ENCODE measurements around the gene ME3. TPM values are rescaled to one million over a fixed set of nuclear protein-coding genes. Genes with fewer than 3 reads are reported as not detected.

The ME3 gene
- total RNA-seq, 1 experiment from 2014 or later = 0.83 TPM

DNA sequence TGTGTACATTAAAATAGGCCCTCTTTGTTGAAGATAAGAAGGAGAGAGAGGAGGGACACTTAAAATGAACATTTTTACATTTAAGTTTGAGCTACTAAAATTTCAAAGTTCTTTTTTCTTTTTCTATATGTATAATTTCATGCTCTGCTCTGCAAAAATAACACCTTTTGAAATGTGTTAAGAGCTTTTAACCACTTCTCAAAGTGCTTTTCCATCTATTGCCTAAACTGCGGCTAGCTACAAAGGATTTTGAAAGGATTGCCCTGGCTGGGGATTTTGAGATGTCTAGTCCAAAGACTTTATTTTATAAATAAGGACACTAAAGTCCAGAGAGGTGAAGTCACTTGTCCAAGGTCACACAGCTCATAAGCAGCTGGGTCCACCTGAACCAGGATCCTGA lies 159.3 kb downstream of the ME3 start:
- Histone ChIP-seq H3K36me3 (replicated peaks; ENCODE audit: control insufficient read depth, insufficient read depth, low read length) (no peaks in the 10 kb centered on the region), H3K4me3 (ENCODE audit: insufficient read depth, low read depth, low read length) (no peak overlapping the region), H3K27me3 (ENCODE audit: control insufficient read depth, insufficient read depth, low read length) (no peaks in the 10 kb centered on the region)
- no peak for DNase-seq

DNA sequence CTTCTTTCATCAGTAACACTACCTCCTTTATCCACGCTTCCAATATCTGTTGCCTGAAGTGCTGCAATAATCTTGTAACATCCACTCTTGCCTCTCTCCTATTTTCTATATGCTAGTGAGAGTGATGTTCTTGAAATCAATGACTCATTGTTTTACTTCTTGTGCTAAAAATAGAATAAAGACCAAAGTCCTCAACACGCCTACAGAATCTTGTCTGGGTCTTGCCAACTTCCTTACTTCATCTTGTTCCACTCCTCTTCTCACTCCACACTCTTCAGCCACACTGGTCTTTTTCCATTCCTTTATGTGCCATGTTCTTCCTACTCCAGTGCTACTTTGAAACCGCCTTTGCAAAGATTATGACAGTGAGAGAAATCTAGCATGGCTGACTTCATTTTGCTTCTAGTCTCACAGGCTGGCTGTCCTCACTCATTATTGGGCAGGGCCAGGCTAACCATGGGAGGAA lies 161.3 kb downstream of the ME3 start:
- no peaks in the 10 kb centered on the region for H3K27me3 ChIP-seq (ENCODE audit: control insufficient read depth, insufficient read depth, low read length)
- no peak overlapping the region for H3K4me3 ChIP-seq (ENCODE audit: insufficient read depth, low read depth, low read length)
- no peaks in the 10 kb centered on the region for H3K36me3 ChIP-seq (replicated peaks; ENCODE audit: control insufficient read depth, insufficient read depth, low read length)
- DNase-seq = no peak

GRCh38 chr11:86510674-86511073 lies 161.7 kb downstream of the ME3 start:
- Histone ChIP-seq H3K4me3 (ENCODE audit: insufficient read depth, low read depth, low read length) (no peak overlapping the region), H3K27me3 (ENCODE audit: control insufficient read depth, insufficient read depth, low read length) (no peaks in the 10 kb centered on the region), H3K36me3 (replicated peaks; ENCODE audit: control insufficient read depth, insufficient read depth, low read length) (no peaks in the 10 kb centered on the region)
- no peak for DNase-seq

- H3K27me3 ChIP-seq (ENCODE audit: control insufficient read depth, insufficient read depth, low read length) = no peaks in the 10 kb centered on the region
- no peak overlapping the region for H3K4me3 ChIP-seq (ENCODE audit: insufficient read depth, low read depth, low read length)
- no peak for DNase-seq
- no peaks in the 10 kb centered on the region for H3K36me3 ChIP-seq (replicated peaks; ENCODE audit: control insufficient read depth, insufficient read depth, low read length)
Observed at GRCh38 chr11:86510097-86510496, 162.3 kb downstream of the ME3 start.

DNA sequence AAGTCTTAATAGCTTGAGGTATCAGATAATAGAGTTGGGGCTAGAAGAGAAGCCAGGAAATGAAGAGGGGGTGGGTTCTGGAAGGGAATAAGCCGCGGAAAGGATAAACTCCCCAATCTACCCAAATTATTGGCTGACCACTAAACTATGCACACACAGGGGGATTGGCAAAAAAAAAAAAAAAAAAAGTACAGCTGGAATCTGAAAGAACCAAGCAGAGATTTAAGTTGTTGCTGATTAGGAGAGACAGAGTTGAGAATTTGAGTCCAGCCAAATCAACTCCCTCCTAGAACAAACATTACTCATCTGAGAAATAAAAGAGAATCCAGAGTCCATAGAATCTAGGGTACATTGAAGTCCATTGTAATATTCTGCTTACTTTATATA lies 162.8 kb downstream of the ME3 start:
- no peak overlapping the region for H3K4me3 ChIP-seq (ENCODE audit: insufficient read depth, low read depth, low read length)
- H3K27me3 ChIP-seq (ENCODE audit: control insufficient read depth, insufficient read depth, low read length) = no peaks in the 10 kb centered on the region
- no peak for DNase-seq
- H3K36me3 ChIP-seq (replicated peaks; ENCODE audit: control insufficient read depth, insufficient read depth, low read length) = no peaks in the 10 kb centered on the region

DNA sequence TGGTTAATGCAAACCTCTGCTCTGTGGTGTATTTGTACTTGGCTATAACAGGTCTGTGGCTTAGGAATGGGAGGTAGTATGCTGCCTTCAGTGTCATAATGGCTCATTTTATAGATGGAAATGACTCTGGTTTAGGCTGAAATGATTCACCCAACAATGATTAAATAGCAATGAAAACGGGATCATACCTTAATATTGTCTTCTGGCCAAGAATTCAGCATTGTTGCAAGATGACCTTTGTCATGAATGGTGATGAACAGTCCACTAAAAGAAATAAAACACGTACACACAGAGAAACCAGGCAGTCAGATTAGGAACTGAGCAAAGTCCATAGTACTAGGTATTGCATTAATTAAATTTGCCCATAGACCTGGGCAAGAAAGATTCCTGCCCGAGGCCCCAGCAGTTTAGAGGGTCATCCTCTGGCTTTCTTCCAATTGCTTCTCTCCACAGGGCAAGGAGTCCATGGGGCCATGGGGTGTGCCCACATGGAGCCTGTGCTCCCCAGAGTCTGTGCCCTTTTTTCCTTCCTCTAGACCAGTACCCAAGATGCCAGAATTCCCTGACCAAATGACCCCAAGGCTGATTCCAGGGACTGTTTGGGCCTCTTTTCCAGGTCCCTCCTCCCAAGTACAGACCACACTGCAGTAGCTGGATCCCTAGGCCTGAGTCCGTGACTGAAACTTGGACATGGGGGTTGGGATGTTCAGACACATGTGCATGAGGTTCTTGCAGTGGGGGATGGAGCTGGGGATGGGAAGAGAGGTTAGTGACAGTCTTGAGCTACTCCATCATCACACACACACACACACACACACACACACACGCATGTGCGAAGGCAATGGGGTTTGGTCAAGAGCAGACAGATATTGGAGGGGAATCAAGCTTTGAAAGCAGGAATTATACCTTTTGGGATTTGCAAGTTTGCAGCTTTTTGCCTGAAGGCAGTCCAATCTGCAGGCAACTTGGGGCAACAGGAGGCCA lies 163.5 kb downstream of the ME3 start:
- Histone ChIP-seq H3K36me3 (replicated peaks; ENCODE audit: control insufficient read depth, insufficient read depth, low read length) (no peaks in the 10 kb centered on the region), H3K27me3 (ENCODE audit: control insufficient read depth, insufficient read depth, low read length) (no peaks in the 10 kb centered on the region), H3K4me3 (ENCODE audit: insufficient read depth, low read depth, low read length) (no peak overlapping the region)
- DNase-seq = no peak

DNA sequence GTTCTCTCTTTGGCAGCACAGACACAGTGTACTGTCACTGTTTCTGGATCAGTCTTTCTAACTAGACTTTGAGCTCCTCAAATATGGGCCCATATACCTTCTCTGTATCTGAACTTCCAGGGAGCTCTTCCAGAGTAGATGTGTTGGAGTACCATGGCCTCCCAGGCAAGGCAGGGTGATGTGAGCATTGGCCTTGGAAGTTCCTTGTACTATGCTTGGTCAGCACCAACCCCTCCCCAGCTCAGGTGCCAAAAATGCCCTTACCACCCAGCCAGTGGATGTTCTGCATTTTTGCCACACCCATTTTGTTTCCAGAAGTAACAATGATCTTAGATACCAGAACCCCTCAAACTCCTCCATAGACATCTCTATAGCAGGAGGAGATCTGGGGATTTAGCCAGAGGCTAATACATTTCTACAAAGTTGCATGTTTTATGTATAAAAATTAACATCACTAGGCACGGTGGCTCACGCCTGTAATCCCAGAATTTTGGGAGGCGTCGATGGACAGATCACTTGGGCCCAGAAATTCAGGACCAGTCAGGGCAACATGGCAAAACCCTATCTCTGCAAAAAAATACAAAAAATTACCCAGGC lies 165.1 kb downstream of the ME3 start:
- Histone ChIP-seq H3K36me3 (replicated peaks; ENCODE audit: control insufficient read depth, insufficient read depth, low read length) (no peaks in the 10 kb centered on the region), H3K27me3 (ENCODE audit: control insufficient read depth, insufficient read depth, low read length) (no peaks in the 10 kb centered on the region), H3K4me3 (ENCODE audit: insufficient read depth, low read depth, low read length) (no peak overlapping the region)
- no peak for DNase-seq

DNA sequence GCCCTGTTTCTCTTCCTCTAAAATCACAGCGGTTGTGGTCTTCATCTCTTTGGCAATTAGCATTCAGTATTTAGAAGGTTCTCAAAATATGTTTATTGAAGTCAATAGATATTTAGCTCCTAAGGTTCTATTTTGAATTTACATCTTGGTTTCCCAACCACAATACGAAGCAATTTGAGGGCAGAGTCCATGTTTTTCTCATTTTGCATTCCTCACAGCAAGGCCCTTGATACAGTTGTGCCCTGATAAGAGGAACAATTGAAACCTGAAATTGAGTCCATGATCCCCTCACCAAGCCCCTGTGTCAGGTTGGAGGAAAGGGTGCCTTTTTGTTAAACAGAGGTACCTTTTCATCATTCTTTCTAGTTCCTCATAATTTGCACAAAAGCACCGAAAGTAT lies 166.2 kb downstream of the ME3 start:
- H3K4me3 ChIP-seq (ENCODE audit: insufficient read depth, low read depth, low read length) = no peak overlapping the region
- DNase-seq = no peak
- no peaks in the 10 kb centered on the region for H3K27me3 ChIP-seq (ENCODE audit: control insufficient read depth, insufficient read depth, low read length)
- H3K36me3 ChIP-seq (replicated peaks; ENCODE audit: control insufficient read depth, insufficient read depth, low read length) = no peaks in the 10 kb centered on the region

- no peaks in the 10 kb centered on the region for H3K36me3 ChIP-seq (replicated peaks; ENCODE audit: control insufficient read depth, insufficient read depth, low read length)
- no peak for DNase-seq
- no peak overlapping the region for H3K4me3 ChIP-seq (ENCODE audit: insufficient read depth, low read depth, low read length)
- no peaks in the 10 kb centered on the region for H3K27me3 ChIP-seq (ENCODE audit: control insufficient read depth, insufficient read depth, low read length)
Observed at GRCh38 chr11:86503131-86503530, 169.3 kb downstream of the ME3 start.

DNA sequence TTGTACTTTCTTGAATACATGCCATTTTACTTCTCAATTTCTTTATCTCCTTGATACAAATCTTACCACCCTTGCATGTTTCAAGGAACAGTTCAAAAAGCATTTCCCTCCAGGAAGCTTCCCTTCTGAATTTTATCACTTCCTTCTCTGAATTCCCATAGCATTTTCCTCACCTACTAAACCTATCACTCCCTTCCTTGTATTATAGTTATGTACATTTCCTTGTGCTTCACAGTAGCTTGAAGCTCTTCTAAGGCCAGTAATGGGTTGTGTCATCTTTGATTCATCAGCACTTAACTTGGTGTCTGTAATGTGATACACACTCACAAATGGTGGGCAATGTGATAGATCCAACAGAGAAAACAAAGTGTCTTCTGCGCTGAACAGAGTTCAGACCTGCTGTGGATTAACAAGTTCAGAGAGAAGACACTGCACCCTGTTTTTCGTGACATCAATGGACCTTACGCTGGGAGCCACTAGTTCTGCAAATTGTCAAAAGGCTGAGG lies 170.2 kb downstream of the ME3 start:
- Histone ChIP-seq H3K27me3 (ENCODE audit: control insufficient read depth, insufficient read depth, low read length) (no peaks in the 10 kb centered on the region), H3K4me3 (ENCODE audit: insufficient read depth, low read depth, low read length) (no peak overlapping the region), H3K36me3 (replicated peaks; ENCODE audit: control insufficient read depth, insufficient read depth, low read length) (no peaks in the 10 kb centered on the region)
- no peak for DNase-seq

DNA sequence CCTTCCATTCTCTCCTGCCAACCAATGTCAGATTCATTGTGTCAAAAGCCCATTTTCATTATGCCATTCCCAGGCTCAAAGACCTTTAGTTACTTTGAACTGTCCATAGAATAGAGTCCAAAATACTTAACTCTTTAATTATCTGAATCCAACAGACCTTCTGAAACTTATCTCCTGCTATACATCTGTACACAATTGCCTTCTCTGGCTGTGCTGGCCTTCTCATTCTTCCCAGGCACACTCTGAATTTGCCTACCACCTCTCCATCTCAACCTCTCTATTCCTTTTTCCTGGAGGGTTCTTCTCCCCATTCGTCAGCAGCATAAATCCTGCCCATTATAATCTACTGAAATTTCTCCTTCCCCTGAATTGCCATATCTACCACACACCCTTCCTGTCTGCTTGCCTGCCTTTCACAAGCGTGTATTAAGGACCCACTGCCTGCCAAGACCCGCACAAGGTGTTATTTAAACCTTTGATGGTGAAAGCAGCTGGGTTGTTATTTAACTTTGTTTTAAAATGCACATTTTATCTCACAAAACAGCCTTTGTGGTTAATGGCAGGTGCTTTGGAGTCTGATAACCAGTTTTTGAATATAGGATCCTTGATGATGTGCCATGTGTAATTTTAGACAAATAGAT lies 171.8 kb downstream of the ME3 start:
- no peaks in the 10 kb centered on the region for H3K27me3 ChIP-seq (ENCODE audit: control insufficient read depth, insufficient read depth, low read length)
- H3K36me3 ChIP-seq (replicated peaks; ENCODE audit: control insufficient read depth, insufficient read depth, low read length) = no peaks in the 10 kb centered on the region
- no peak overlapping the region for H3K4me3 ChIP-seq (ENCODE audit: insufficient read depth, low read depth, low read length)
- DNase-seq = no peak

GRCh38 chr11:86499723-86500129 lies 172.7 kb downstream of the ME3 start:
- no peaks in the 10 kb centered on the region for H3K36me3 ChIP-seq (replicated peaks; ENCODE audit: control insufficient read depth, insufficient read depth, low read length)
- no peak overlapping the region for H3K4me3 ChIP-seq (ENCODE audit: insufficient read depth, low read depth, low read length)
- no peak for DNase-seq
- no peaks in the 10 kb centered on the region for H3K27me3 ChIP-seq (ENCODE audit: control insufficient read depth, insufficient read depth, low read length)

GRCh38 chr11:86497836-86498235 lies 174.6 kb downstream of the ME3 start:
- no peaks in the 10 kb centered on the region for H3K36me3 ChIP-seq (replicated peaks; ENCODE audit: control insufficient read depth, insufficient read depth, low read length)
- no peak overlapping the region for H3K4me3 ChIP-seq (ENCODE audit: insufficient read depth, low read depth, low read length)
- no peaks in the 10 kb centered on the region for H3K27me3 ChIP-seq (ENCODE audit: control insufficient read depth, insufficient read depth, low read length)
- no peak for DNase-seq

GRCh38 chr11:86497310-86497709 lies 175.1 kb downstream of the ME3 start:
- H3K27me3 ChIP-seq (ENCODE audit: control insufficient read depth, insufficient read depth, low read length) = no peaks in the 10 kb centered on the region
- H3K36me3 ChIP-seq (replicated peaks; ENCODE audit: control insufficient read depth, insufficient read depth, low read length) = no peaks in the 10 kb centered on the region
- no peak overlapping the region for H3K4me3 ChIP-seq (ENCODE audit: insufficient read depth, low read depth, low read length)
- no peak for DNase-seq

DNA sequence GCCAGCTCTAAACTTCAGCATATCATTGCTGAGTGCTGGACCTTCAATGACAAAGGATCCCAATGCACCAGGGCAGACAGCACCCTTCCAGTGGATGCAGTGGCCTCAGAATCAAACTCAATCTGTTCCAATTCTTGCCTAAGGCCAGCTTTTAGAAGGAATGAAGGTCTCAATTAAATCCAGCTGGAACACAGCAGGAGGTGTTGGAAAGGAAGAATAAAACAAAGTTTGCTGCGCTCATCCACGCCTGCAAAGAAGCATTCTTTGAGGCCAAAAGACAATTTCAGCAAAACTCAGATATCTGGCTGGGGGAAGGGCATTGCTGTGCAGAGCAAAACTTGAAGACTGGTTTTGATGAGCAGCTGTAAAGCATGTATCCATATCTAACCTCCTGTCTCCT lies 177.1 kb downstream of the ME3 start:
- no peaks in the 10 kb centered on the region for H3K27me3 ChIP-seq (ENCODE audit: control insufficient read depth, insufficient read depth, low read length)
- no peaks in the 10 kb centered on the region for H3K36me3 ChIP-seq (replicated peaks; ENCODE audit: control insufficient read depth, insufficient read depth, low read length)
- DNase-seq = no peak
- no peak overlapping the region for H3K4me3 ChIP-seq (ENCODE audit: insufficient read depth, low read depth, low read length)
